22Rv1 (cell line): Measurements from ENCODE around the gene COL3A1.

ENCODE experiments used
- CTCF ChIP-seq: fragments of 450-650 bp; IDR thresholded peaks from 2 replicates; pipeline ENCODE4 v1.5.1; 2017; ENCODE audit warnings: mild to moderate bottlenecking
- ZFX ChIP-seq: fragments of 450-650 bp; IDR thresholded peaks from 2 replicates; pipeline ENCODE4 v1.6.1; 2017; ENCODE audit warnings: antibody characterized with exemption, borderline replicate concordance

GRCh38 chr2:188966728-188967440 lies 7.3 kb upstream of the COL3A1 start:
- TF ChIP-seq CTCF = no peak
- no peak for TF ChIP-seq ZFX
